Activated T-cell treated with anti-CD3 and anti-CD28 coated beads for 1 hour (primary cell): ENCODE results near the gene BCAT1.

Experiments used
- DNase-seq: peaks from one replicate; pipeline ENCODE4 v3.0.0-alpha.2; 2020; ENCODE audit warnings: low read depth

BCAT1 gene

GRCh38 chr12:24764712-24765111 is 184.2 kb downstream of the BCAT1 start:
- DNase-seq, result no peak

GRCh38 chr12:24760606-24761378 is 188.1 kb downstream of the BCAT1 start:
- no peak for DNase-seq

- DNase-seq, result no peak
Measured at GRCh38 chr12:24760162-24760561, 188.7 kb downstream of the BCAT1 start.
